ENCODE data around the gene SH3D19.

DNA sequence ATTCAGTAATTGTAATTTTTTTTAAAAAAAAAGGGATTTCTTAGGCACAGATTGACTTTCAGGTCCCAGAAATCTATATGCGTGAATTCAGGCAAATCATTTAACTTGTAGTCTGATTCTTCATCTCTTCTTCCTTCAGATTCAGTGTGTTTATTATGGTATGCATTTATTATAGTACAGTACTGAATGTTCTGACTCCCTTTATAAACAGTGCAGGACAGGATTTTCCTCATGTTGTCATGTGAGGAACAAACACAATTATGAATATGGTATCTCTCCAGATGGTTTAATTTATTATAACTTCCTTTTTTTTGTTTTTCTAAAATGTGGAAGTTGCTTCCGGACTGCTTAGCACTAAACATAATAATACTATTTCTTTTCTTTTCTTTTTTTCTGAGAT, 171.8 kb downstream of the SH3D19 start:
- TF ChIP-seq CTCF (IDR thresholded peaks at IDR 0.05) (no peak), POLR2A (IDR thresholded peaks at IDR 0.05) (no peak)
